ENCODE measurements around the gene HSPBP1.
"Not testable (repeated sequence)": the region's sequence is repeated elsewhere in the genome, so short reads cannot be mapped to it uniquely, and the experiment has no call there.

DNA sequence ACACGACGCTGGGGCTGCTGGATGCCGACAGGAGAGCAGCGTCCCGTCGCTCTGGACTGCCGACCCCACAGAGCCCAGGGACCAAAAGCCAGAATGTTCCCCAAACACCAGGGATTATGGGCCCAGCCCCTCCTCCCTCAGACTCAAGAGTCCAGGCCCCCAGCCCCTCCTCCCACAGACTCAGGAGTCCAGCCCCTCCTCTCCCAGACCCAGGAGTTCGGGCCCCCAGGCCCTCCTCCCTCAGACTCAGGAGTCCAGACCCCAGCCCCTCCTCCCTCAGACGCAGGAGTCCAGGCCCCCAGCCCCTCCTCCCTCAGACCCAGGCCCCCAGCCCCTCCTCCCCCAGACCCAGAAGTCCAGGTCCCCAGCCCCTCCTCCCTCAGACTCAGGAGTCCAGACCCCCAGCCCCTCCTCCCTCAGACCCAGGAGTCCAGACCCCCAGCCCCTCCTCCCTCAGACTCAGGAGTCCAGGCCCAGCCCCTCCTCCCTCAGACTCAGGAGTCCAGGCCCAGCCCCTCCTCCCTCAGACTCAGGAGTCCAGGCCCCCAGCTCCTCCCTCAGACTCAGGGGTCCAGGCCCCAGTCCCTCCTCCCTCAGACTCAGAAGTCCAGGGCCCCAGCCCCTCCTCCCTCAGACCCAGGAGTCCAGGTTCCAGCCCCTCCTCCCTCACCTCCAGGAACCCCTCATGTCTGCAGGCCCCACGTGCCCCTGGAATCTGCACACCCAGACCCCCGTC, 55.1 kb downstream of the HSPBP1 start:
- TF ChIP-seq POLR2A, CTCF (IDR thresholded peaks at IDR 0.05): not testable (repeated sequence)
